IMR-90 (cell line): ENCODE data around the gene GLRX5. TPM values are rescaled to one million over a fixed set of nuclear protein-coding genes. Genes with fewer than 3 reads are reported as not detected.

Experiments used
- ATAC-seq: fragments of 200-7000 bp; cut with Tn5 transposase; 2 replicates; pipeline ENCODE4 v1.9.1; 2020; ENCODE audit warnings: low read depth, mild to moderate bottlenecking, moderate library complexity
- BruUV-seq: library from RNA; stranded (reverse); fragments of 400-500 nt; replicated peaks from 2 replicates; lab custom pipeline; 2021; lab: Mats Ljungman, UMichigan
- CTCF ChIA-PET: fragments of 300-600 bp; formaldehyde crosslinking; extraction: SDS; loops from one replicate; lab custom pipeline; 2021; ENCODE audit warnings: antibody characterized with exemption; lab: Yijun Ruan, JAX
- POLR2A ChIA-PET: fragments of 300-600 bp; sonication (Branson Sonifier 250); formaldehyde crosslinking; loops from one replicate; lab custom pipeline; 2022; ENCODE audit warnings: antibody characterized with exemption; ENCODE audit not compliant: unreplicated experiment; lab: Charles Lee
- DNase-seq: peaks from one replicate; pipeline ENCODE4 v3.0.0; 2013
- H2AFZ ChIP-seq: replicated peaks from 2 replicates; pipeline ENCODE3; 2013; ENCODE audit warnings: low read length, mild to moderate bottlenecking; ENCODE audit not compliant: poor library complexity
- H2AK5ac ChIP-seq: 2 replicates; pipeline ENCODE4 v1.6.1; 2013; ENCODE audit warnings: low read depth, low read length, inconsistent platforms
- H2AK9ac ChIP-seq: replicated peaks from 2 replicates; pipeline ENCODE3; 2013; ENCODE audit warnings: mild to moderate bottlenecking, low read depth, low read length, moderate library complexity; ENCODE audit not compliant: poor library complexity
- H2BK120ac ChIP-seq: 2 replicates; pipeline ENCODE4 v1.6.1; 2013; ENCODE audit warnings: low read depth, low read length, inconsistent platforms
- H2BK15ac ChIP-seq: 3 replicates; pipeline ENCODE4 v1.6.1; 2013; ENCODE audit warnings: low read depth, low read length, inconsistent platforms
- H2BK20ac ChIP-seq: 2 replicates; pipeline ENCODE4 v1.6.1; 2013; ENCODE audit warnings: low read depth, mild to moderate bottlenecking, inconsistent platforms, low read length, moderate library complexity
- H2BK5ac ChIP-seq: 2 replicates; pipeline ENCODE4 v1.6.1; 2013; ENCODE audit warnings: mild to moderate bottlenecking, low read depth, low read length, inconsistent platforms; ENCODE audit not compliant: poor library complexity, severe bottlenecking
- H3K14ac ChIP-seq: replicated peaks from 2 replicates; pipeline ENCODE4 v1.6.1; 2013; ENCODE audit warnings: low read depth, low read length, inconsistent platforms
- H3K18ac ChIP-seq: 2 replicates; pipeline ENCODE4 v1.6.1; 2013; ENCODE audit warnings: low read depth, low read length, control low read depth
- H3K23ac ChIP-seq: 2 replicates; pipeline ENCODE4 v1.6.1; 2013; ENCODE audit warnings: low read depth, low read length, inconsistent platforms
- H3K27ac ChIP-seq: 2 replicates; pipeline ENCODE4 v1.5.1; 2013; ENCODE audit warnings: mild to moderate bottlenecking, control low read depth, low read length; ENCODE audit not compliant: insufficient read depth
- H3K27me3 ChIP-seq: 2 replicates; pipeline ENCODE4 v1.6.1; 2013; ENCODE audit warnings: low read length; ENCODE audit not compliant: control insufficient read depth, insufficient read depth
- H3K36me3 ChIP-seq: 2 replicates; pipeline ENCODE4 v1.6.1; 2013; ENCODE audit warnings: low read length, mixed read lengths; ENCODE audit not compliant: control insufficient read depth, insufficient read depth
- H3K4ac ChIP-seq: 2 replicates; pipeline ENCODE4 v1.6.1; 2013; ENCODE audit warnings: low read depth, low read length, inconsistent platforms
- H3K4me1 ChIP-seq: 2 replicates; pipeline ENCODE4 v1.6.1; 2013; ENCODE audit warnings: low read length, mixed read lengths; ENCODE audit not compliant: control insufficient read depth, insufficient read depth
- H3K4me2 ChIP-seq: 2 replicates; pipeline ENCODE4 v1.6.1; 2013; ENCODE audit warnings: low read depth, mild to moderate bottlenecking, control low read depth, low read length, moderate library complexity
- H3K4me3 ChIP-seq: 2 replicates; pipeline ENCODE4 v1.5.1; 2013; ENCODE audit warnings: low read depth, mild to moderate bottlenecking, control low read depth, low read length, moderate library complexity; ENCODE audit not compliant: insufficient read depth
- H3K56ac ChIP-seq: 2 replicates; pipeline ENCODE4 v1.6.1; 2013; ENCODE audit warnings: low read length, inconsistent platforms; ENCODE audit not compliant: insufficient read depth; ENCODE audit errors: extremely low read depth
- H3K79me1 ChIP-seq, 2 experiments: 2 replicates each; pipeline ENCODE4 v1.6.1; 2013; ENCODE audit warnings: low read length in 2 of 2, inconsistent platforms in 1 of 2, low read depth in 1 of 2
- H3K9ac ChIP-seq: 2 replicates; pipeline ENCODE4 v1.6.1; 2013; ENCODE audit warnings: low read depth, low read length, control low read depth
- H3K9me1 ChIP-seq: 2 replicates; pipeline ENCODE4 v1.6.1; 2013; ENCODE audit warnings: low read length, inconsistent platforms; ENCODE audit not compliant: insufficient read depth
- H3K9me3 ChIP-seq: 2 replicates; pipeline ENCODE4 v1.6.1; 2013; ENCODE audit warnings: low read length; ENCODE audit not compliant: control insufficient read depth, insufficient read depth
- H4K20me1 ChIP-seq: 2 replicates; pipeline ENCODE4 v1.6.1; 2013; ENCODE audit warnings: low read length, inconsistent platforms; ENCODE audit not compliant: insufficient read depth
- H4K5ac ChIP-seq: 2 replicates; pipeline ENCODE4 v1.6.1; 2013; ENCODE audit warnings: mild to moderate bottlenecking, low read depth, low read length, control low read depth
- H4K8ac ChIP-seq, 2 experiments: 2 replicates each; pipeline ENCODE4 v1.6.1; 2013; ENCODE audit warnings: low read depth in 2 of 2, low read length in 2 of 2, control low read depth in 1 of 2, inconsistent platforms in 1 of 2
- H4K91ac ChIP-seq: 2 replicates; pipeline ENCODE4 v1.6.1; 2013; ENCODE audit warnings: low read depth, low read length, inconsistent platforms; ENCODE audit not compliant: insufficient read depth
- BHLHE40 ChIP-seq: fragments of 150-350 bp; IDR thresholded peaks from 2 replicates; pipeline ENCODE4 v1.6.1; 2016; ENCODE audit warnings: mild to moderate bottlenecking, low read depth, low read length
- CTCF ChIP-seq: conservative IDR thresholded peaks from 2 replicates; pipeline ENCODE4 v1.5.1; 2012; ENCODE audit warnings: mild to moderate bottlenecking, low read depth, low read length, improper control_type of control experiment
- MAFK ChIP-seq: IDR thresholded peaks from 2 replicates; pipeline ENCODE4 v1.6.1; 2012; ENCODE audit warnings: low read depth, low read length, improper control_type of control experiment
- RAD21 ChIP-seq: IDR thresholded peaks from 2 replicates; pipeline ENCODE4 v1.6.1; 2012; ENCODE audit warnings: low read length, improper control_type of control experiment
- RFX5 ChIP-seq: IDR thresholded peaks from 2 replicates; pipeline ENCODE4 v1.8.0; 2012; ENCODE audit warnings: low read depth, mild to moderate bottlenecking, low read length, moderate library complexity
- USF2 ChIP-seq: fragments of 150-350 bp; IDR thresholded peaks from 2 replicates; pipeline ENCODE4 v1.6.1; 2017; ENCODE audit warnings: mild to moderate bottlenecking, antibody characterized with exemption, low read length, low read depth
- WGBS, 2 experiments: methylation state at CpG; one replicate each; pipeline versions ENCODE4 v1.1.5 to v1.1.7; 2013; ENCODE audit warnings: missing lambda C conversion rate in 2 of 2; ENCODE audit not compliant: insufficient read length in 1 of 2; ENCODE audit errors: extremely low coverage in 2 of 2; 5-methylcytosine and 5-hydroxymethylcytosine counted together
- dilution Hi-C: fragments of 300-500 bp; cut with HindIII; formaldehyde crosslinking; loops from one replicate; pipeline ENCODE4 v1.14.3; 2018; ENCODE audit warnings: low sequenced_read_pairs; ENCODE audit not compliant: unreplicated experiment
- in situ Hi-C: fragments of 300-500 bp; cut with MboI; formaldehyde crosslinking; loops from 3 replicates; pipeline ENCODE4 v1.14.3; 2019; ENCODE audit warnings: low sequenced_read_pairs, inconsistent platforms, mixed read lengths
- intact Hi-C: fragments of 100-400 bp; cut with micrococcal nuclease; formaldehyde crosslinking; loops from 2 replicates; pipeline ENCODE4 v1.10.0; 2022
- polyA plus RNA-seq, 3 experiments: library from polyadenylated mRNA; depleted of rRNA; stranded (reverse); fragments of >200 nt; gene quantifications; 2 replicates each; pipeline ENCODE4 v1.2.3, GENCODE V29; 2012; ENCODE audit warnings: low replicate concordance in 1 of 3
- total RNA-seq: library from RNA; depleted of rRNA; stranded (reverse); fragments of >200 nt; gene quantifications from 2 replicates; pipeline ENCODE4 v1.2.3, GENCODE V29; 2012

GLRX5 gene
- total and polyA plus RNA-seq, 2 of the 4 experiments (the other 2 are of a cell fraction): 32.4 to 40.4 TPM

GRCh38 chr14:95537298-95538089 lies 2.6 kb downstream of the GLRX5 start:
- Histone ChIP-seq H3K9me3 (no peaks in the 10 kb centered on the region), H4K20me1 (peaks cover 38% of the 10 kb centered on the region), H2BK20ac (no peak overlapping the region), H3K23ac (peak overlapping the region; percentile 38; the same call in 1 of the 2 replicates), H3K27ac (no peak overlapping the region), H3K56ac (no peak overlapping the region), H4K5ac (no peak overlapping the region), H3K4ac (no peak overlapping the region), H2BK120ac (no peak overlapping the region), H2AK5ac (peak overlapping the region; percentile 13; the same call in 1 of the 2 replicates), H4K91ac (no peak overlapping the region), H2BK15ac (peak overlapping the region; percentile 20; the same call in 1 of the 3 replicates), H2BK5ac (no peak overlapping the region), H3K79me1 (peaks cover 38 to 61% of the 10 kb centered on the region in 2 experiments; a peak in 3 of 4 replicates), H3K9ac (no peak overlapping the region), H2AFZ (no peak overlapping the region), H3K18ac (no peak overlapping the region), H3K4me1 (0 out of 2 replicates have a peak, but pooled peaks cover 7% of the 10 kb centered on the region), H3K14ac (no peak overlapping the region), H4K8ac (no peak overlapping the region), H3K4me2 (no peak overlapping the region; the same call in 1 of the 2 replicates), H2AK9ac (no peak overlapping the region), H3K4me3 (no peak overlapping the region), H3K9me1 (peaks cover 10% of the 10 kb centered on the region; the same call in 1 of the 2 replicates), H3K36me3 (no peaks in the 10 kb centered on the region), H3K27me3 (no peaks in the 10 kb centered on the region)
- 100% methylated on average over 1 of the region's 9 CpGs; no CpG with 5 or more reads in 1 of the 2 experiments for WGBS, 2 experiments
- DNase-seq: no peak
- ChIA-PET POLR2A (no interaction called here), CTCF (interaction anchor here (0.7 to 1.1 kb wide), 2 partner anchors 11 to 95 kb away, joined by 3 read pairs; no protein-coding TSS in a partner anchor)
- in situ Hi-C loops (loop anchor here (25.0 kb wide), 1 partner anchor 725 kb away; the partner anchor contains the start of gene BDKRB1), dilution Hi-C loops (no loop called here), intact Hi-C loops (loop anchor here (10.0 kb wide), 3 partner anchors 313 to 727 kb away; no protein-coding TSS in a partner anchor)
- ATAC-seq: no peak
- BruUV-seq: TSS peak; percentile 40
- TF ChIP-seq RAD21: no peak
- TF ChIP-seq BHLHE40: no peak
- TF ChIP-seq MAFK: no peak
- TF ChIP-seq CTCF: no peak
- no peak for TF ChIP-seq RFX5
- no peak for TF ChIP-seq USF2
